ENCODE measurements around the gene SVOP. TPM values are rescaled to one million over a fixed set of nuclear protein-coding genes. Genes with fewer than 3 reads are reported as not detected.

SVOP gene
- total and polyA plus RNA-seq, 4 donors, result 0.10 TPM; not detected in 3

GRCh38 chr12:109057376-109057775 is 36.5 kb upstream of the SVOP start:
- WGBS, result 96% methylated on average over 1 of the region's 1 CpG
- H3K4me1 ChIP-seq (ENCODE audit: control insufficient read depth in 4 of 4, insufficient read depth in 4 of 4, low read length in 3 of 4), result peaks cover 2 to 56% (median 25%) of the 10 kb centered on the region in 4 donors
- H3K36me3 ChIP-seq (ENCODE audit: control insufficient read depth in 4 of 4, insufficient read depth in 3 of 4, low read depth in 1 of 4, low read length in 3 of 4), result peaks cover 0 to 4% (median 2%) of the 10 kb centered on the region in 4 donors

DNA sequence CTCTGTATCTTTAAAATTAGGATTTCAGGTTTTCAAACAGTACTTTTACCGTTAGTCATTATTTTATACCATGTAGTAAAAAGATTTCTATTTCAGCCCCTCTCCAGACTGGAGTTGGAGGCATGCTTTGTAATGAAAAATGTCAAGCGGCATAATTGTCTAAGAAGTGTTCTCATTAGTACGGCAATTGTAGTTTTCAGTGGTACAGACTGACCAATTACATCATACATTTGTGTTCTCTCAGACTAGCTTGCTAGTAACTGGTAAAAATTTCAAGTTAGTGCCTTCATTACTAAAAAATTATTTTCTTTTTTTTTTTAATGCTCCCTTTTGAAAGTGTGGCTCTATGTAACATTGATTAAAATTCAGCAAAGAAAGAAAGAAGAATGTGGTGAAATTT is 36.0 kb upstream of the SVOP start:
- 69% methylated on average over 3 of the region's 3 CpGs for WGBS
- DNase-seq (ENCODE audit: low spot score), result no peak
- Histone ChIP-seq H3K4me1 (ENCODE audit: control insufficient read depth in 4 of 4, insufficient read depth in 4 of 4, low read length in 3 of 4) (peaks cover 2 to 60% (median 29%) of the 10 kb centered on the region in 4 donors), H3K27me3 (ENCODE audit: control insufficient read depth in 4 of 4, insufficient read depth in 4 of 4, low read length in 3 of 4) (no peaks in the 10 kb centered on the region), H3K4me3 (ENCODE audit: low read depth in 1 of 3, low read length in 3 of 3) (no peak overlapping the region), H3K36me3 (ENCODE audit: control insufficient read depth in 4 of 4, insufficient read depth in 3 of 4, low read depth in 1 of 4, low read length in 3 of 4) (peaks cover 0 to 4% (median 2%) of the 10 kb centered on the region in 4 donors), H3K27ac (ENCODE audit: low read depth in 1 of 2, low read length in 2 of 2) (no peak overlapping the region), H3K9ac (ENCODE audit: low read depth in 1 of 2, low read length in 2 of 2) (no peak overlapping the region), H3K9me3 (ENCODE audit: control insufficient read depth in 4 of 4, low read length in 3 of 4) (no peaks in the 10 kb centered on the region)
- TF ChIP-seq SP1 (IDR thresholded peaks at IDR 0.05), result no peak
- no peak for TF ChIP-seq HNF4A (conservative IDR thresholded peaks at IDR 0.05)
- no peak for TF ChIP-seq REST (IDR thresholded peaks at IDR 0.05)
- no peak for TF ChIP-seq JUND (IDR thresholded peaks at IDR 0.05)
- no peak for TF ChIP-seq GABPA (IDR thresholded peaks at IDR 0.05 in 1 of 2, conservative IDR thresholded peaks at IDR 0.05 in 1 of 2)
- no peak for TF ChIP-seq ZBTB33 (IDR thresholded peaks at IDR 0.05)
- no peak for TF ChIP-seq EGR1 (IDR thresholded peaks at IDR 0.05; ENCODE audit: low read depth in 2 of 2)
- TF ChIP-seq FOXA1 (IDR thresholded peaks at IDR 0.05), result no peak
- no peak for TF ChIP-seq NR2F2 (IDR thresholded peaks at IDR 0.05)
- no peak for TF ChIP-seq FOXA2 (IDR thresholded peaks at IDR 0.05)
- TF ChIP-seq, protein P1, sequence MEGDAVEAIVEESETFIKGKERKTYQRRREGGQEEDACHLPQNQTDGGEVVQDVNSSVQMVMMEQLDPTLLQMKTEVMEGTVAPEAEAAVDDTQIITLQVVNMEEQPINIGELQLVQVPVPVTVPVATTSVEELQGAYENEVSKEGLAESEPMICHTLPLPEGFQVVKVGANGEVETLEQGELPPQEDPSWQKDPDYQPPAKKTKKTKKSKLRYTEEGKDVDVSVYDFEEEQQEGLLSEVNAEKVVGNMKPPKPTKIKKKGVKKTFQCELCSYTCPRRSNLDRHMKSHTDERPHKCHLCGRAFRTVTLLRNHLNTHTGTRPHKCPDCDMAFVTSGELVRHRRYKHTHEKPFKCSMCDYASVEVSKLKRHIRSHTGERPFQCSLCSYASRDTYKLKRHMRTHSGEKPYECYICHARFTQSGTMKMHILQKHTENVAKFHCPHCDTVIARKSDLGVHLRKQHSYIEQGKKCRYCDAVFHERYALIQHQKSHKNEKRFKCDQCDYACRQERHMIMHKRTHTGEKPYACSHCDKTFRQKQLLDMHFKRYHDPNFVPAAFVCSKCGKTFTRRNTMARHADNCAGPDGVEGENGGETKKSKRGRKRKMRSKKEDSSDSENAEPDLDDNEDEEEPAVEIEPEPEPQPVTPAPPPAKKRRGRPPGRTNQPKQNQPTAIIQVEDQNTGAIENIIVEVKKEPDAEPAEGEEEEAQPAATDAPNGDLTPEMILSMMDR (IDR thresholded peaks at IDR 0.05; ENCODE audit: low read depth, low read length, missing input control), result no peak
- no peak for TF ChIP-seq HNF4G (IDR thresholded peaks at IDR 0.05)
- no peak for TF ChIP-seq RXRA (IDR thresholded peaks at IDR 0.05)
- TF ChIP-seq TAF1 (conservative IDR thresholded peaks at IDR 0.05), result no peak

More at GRCh38 chr12:109057376-109057775, 36.5 kb upstream of the SVOP start:
- Histone ChIP-seq H3K27me3 (ENCODE audit: control insufficient read depth in 4 of 4, insufficient read depth in 4 of 4, low read length in 3 of 4) (no peaks in the 10 kb centered on the region), H3K9ac (ENCODE audit: low read depth in 1 of 2, low read length in 2 of 2) (no peak overlapping the region), H3K9me3 (ENCODE audit: control insufficient read depth in 4 of 4, low read length in 3 of 4) (no peaks in the 10 kb centered on the region), H3K4me3 (ENCODE audit: low read depth in 1 of 3, low read length in 3 of 3) (no peak overlapping the region), H3K27ac (ENCODE audit: low read depth in 1 of 2, low read length in 2 of 2) (no peak overlapping the region)
- TF ChIP-seq RAD21 (IDR thresholded peaks at IDR 0.05) (no peak), FOXA1 (IDR thresholded peaks at IDR 0.05) (no peak), HNF4A (conservative IDR thresholded peaks at IDR 0.05) (no peak), GABPA (IDR thresholded peaks at IDR 0.05 in 1 of 2, conservative IDR thresholded peaks at IDR 0.05 in 1 of 2) (no peak), YY1 (IDR thresholded peaks at IDR 0.05) (no peak), MAX (IDR thresholded peaks at IDR 0.05) (no peak), FOXA2 (IDR thresholded peaks at IDR 0.05) (no peak), EGR1 (IDR thresholded peaks at IDR 0.05; ENCODE audit: low read depth in 2 of 2) (no peak), SP1 (IDR thresholded peaks at IDR 0.05) (no peak), ZBTB33 (IDR thresholded peaks at IDR 0.05) (no peak)
- DNase-seq (ENCODE audit: low spot score), result no peak
